ENCODE measurements around the gene SNAPC4. TPM values are rescaled to one million over a fixed set of nuclear protein-coding genes. Genes with fewer than 3 reads are reported as not detected.

The SNAPC4 gene
- total RNA-seq, 4 donors from 2014 or later: 5.9 to 9.9 (median 9.6) TPM

DNA sequence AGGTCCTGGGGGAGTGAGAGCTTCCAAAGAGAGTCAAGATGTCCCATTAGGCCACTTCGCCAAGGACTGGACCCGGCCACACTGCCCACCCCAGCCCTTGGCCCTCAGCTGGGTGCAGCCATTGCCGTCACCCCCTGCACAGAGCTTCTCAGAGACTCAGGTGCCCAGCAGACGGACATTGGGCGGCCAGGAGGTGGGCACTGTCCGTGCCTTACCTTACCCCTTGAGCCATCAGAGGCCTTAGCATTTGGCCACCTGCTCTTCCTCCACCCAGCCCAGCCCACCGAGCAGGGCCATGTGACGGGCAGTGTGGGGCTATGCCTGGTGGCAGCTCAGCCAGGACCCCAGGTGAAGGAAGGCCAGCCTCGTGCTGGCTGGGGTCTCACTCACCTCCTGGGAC lies 33.1 kb downstream of the SNAPC4 start:
- TF ChIP-seq, protein P1, sequence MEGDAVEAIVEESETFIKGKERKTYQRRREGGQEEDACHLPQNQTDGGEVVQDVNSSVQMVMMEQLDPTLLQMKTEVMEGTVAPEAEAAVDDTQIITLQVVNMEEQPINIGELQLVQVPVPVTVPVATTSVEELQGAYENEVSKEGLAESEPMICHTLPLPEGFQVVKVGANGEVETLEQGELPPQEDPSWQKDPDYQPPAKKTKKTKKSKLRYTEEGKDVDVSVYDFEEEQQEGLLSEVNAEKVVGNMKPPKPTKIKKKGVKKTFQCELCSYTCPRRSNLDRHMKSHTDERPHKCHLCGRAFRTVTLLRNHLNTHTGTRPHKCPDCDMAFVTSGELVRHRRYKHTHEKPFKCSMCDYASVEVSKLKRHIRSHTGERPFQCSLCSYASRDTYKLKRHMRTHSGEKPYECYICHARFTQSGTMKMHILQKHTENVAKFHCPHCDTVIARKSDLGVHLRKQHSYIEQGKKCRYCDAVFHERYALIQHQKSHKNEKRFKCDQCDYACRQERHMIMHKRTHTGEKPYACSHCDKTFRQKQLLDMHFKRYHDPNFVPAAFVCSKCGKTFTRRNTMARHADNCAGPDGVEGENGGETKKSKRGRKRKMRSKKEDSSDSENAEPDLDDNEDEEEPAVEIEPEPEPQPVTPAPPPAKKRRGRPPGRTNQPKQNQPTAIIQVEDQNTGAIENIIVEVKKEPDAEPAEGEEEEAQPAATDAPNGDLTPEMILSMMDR (IDR thresholded peaks at IDR 0.05): no peak
- no peak for TF ChIP-seq POLR2A (IDR thresholded peaks at IDR 0.05)
- 90 to 92% methylated on average over 6 to 9 of the region's 9 CpGs for WGBS, 2 donors
- H3K4me3 ChIP-seq (ENCODE audit: low read depth, poor library complexity, severe bottlenecking): no peak overlapping the region
- no peak for DNase-seq (ENCODE audit: low spot score in 2 of 2)
- intact Hi-C loops (cut with DNase I; ENCODE audit: low total_unique reads): no loop called here

DNA sequence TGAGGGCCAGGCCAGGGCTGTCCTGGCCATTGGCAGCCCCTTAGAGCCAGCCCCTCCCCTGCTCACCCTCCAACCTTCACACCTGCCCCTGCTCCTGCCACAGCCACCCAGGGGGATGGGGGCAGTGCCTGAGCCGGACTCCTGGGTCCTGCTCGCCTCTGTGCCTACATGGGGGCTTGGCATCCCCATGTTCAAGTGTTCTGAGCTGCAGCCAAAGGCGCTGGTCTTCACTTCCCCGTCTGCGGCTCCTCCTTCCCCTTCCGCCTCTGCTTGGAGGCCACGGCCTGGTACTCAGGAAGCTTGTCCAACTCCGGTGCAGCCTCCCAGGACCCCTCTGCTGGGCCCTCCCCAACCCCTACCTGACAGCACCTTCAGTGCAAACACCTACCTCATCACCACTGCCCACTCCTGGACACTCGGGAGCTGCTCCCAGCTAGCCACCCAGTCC lies 34.2 kb downstream of the SNAPC4 start:
- 65 to 85% methylated on average over 9 of the region's 9 CpGs for WGBS, 2 donors
- DNase-seq (ENCODE audit: low spot score in 2 of 2): no peak
- H3K4me3 ChIP-seq (ENCODE audit: low read depth, poor library complexity, severe bottlenecking): no peak overlapping the region
- TF ChIP-seq, protein P1 (IDR thresholded peaks at IDR 0.05): no peak
- no peak for TF ChIP-seq POLR2A (IDR thresholded peaks at IDR 0.05)
- intact Hi-C loops (cut with DNase I; ENCODE audit: low total_unique reads): no loop called here

DNA sequence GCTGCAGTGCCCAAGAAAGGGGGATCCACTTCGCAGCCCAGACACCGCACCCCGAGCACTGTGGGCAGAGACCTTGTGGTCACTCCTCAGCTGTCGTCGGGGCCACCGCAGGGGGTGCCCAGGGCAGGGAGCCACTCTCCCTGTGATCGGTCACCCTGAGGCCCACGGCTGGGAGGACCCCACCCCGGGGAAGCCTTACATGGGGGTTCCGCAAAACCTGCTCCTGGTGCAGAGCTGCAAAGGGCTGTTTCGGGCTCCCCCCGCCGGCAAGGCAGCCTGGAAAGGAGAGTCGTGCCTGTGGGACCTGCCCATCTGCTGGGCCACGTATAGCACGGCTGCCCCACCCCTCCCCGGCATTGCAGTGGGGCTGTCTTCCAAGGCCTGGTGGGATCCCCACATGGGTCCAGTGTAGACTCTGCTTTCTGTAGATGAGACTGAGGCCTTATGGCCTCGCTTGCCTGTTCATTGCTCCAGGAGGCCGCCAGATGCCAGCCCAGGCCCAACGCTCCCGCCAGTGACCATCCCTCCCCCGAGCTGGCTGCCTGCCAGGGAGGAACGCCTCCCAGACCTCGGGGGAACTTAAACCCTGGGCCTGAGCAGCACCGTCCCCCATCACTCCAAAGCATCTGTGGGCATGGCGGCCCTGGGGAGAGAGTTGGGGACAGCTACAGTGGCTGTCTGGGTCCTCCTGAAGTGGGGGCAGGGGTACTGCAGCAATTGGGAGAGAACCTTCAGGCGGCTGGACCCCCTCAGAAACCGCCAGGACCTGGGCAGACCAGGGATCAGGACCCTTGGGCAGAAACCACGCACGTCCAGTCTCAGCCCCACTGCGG lies 34.8 kb downstream of the SNAPC4 start:
- TF ChIP-seq POLR2A (IDR thresholded peaks at IDR 0.05): no peak
- TF ChIP-seq, protein P1 (IDR thresholded peaks at IDR 0.05): no peak
- no peak overlapping the region for H3K4me3 ChIP-seq (ENCODE audit: low read depth, poor library complexity, severe bottlenecking)
- no peak for DNase-seq (ENCODE audit: low spot score in 2 of 2)
- intact Hi-C loops (cut with DNase I; ENCODE audit: low total_unique reads): no loop called here
- WGBS, 2 donors: 68 to 70% methylated on average over 15 to 29 of the region's 31 CpGs

- intact Hi-C loops (cut with DNase I; ENCODE audit: low total_unique reads): no loop called here
- TF ChIP-seq, protein P1 (IDR thresholded peaks at IDR 0.05): no peak
- no peak for TF ChIP-seq POLR2A (IDR thresholded peaks at IDR 0.05)
- H3K4me3 ChIP-seq (ENCODE audit: low read depth, poor library complexity, severe bottlenecking): no peak overlapping the region
- no peak for DNase-seq (ENCODE audit: low spot score in 2 of 2)
- WGBS, 2 donors: 25 to 32% methylated on average over 50 to 53 of the region's 54 CpGs
Observed at GRCh38 chr9:136363949-136364748, 35.8 kb downstream of the SNAPC4 start.

DNA sequence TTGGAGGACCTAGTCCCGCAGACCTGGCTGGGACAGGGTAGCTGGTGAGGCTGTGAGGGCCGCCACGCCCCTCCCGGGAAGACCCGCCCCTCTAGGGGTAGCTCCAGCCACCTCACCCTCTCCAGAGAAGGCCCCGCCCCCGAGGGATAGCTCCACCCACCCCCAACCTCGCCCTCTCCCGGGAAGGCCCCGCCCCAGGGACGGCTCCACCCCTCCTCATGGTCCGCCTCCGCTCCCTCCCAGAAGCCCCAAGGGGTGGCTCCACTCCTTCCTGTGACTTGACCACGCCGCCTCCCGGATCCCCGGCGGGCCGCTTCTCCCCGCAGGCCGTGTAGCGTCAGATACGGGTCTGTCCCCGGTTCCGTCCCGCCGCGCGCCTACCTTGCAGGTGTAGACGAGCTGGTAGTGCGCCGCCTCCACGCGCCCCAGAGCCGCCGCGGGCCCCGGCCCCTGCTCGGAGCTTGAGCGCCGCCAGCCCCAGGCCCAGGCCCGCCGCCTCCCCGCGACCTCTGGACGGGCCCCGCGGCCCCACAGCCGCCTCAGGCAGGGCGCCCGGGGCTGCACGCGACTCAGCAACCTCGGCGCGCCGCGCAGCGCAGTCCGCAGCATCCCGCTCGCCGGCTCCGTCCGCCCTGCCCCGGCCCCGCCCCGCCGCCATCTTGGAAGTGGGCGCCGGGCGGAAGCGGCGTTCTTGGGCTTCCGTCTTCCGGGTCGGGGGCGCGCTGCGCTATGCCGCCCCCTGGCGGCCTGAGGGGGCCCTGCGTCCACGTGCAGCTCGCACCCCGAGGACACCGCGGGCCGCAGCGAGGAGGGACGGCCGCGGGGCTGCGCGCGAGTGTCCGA lies 36.6 kb downstream of the SNAPC4 start, which contains the start of gene DNLZ:
Gene DNLZ, minus strand, starts transcription at position 639 of the 843 bp plus-strand sequence. Its CDS starts 30 bp downstream, at position 609.
- TF ChIP-seq POLR2A (IDR thresholded peaks at IDR 0.05): no peak
- TF ChIP-seq, protein P1 (IDR thresholded peaks at IDR 0.05): peak in 1 of 3 donors; percentile 50
- 0 to 3% methylated on average over 33 to 36 of the region's 97 CpGs for WGBS, 2 donors
- DNase-seq (ENCODE audit: low spot score in 2 of 2): peak; percentile 95 to 99
- H3K4me3 ChIP-seq (ENCODE audit: low read depth, poor library complexity, severe bottlenecking): peak within 1 kb of the TSS; percentile 84
- intact Hi-C loops (cut with DNase I; ENCODE audit: low total_unique reads): no loop called here
